Measurements from ENCODE around the gene MMP15.

MMP15 gene

GRCh38 chr16:58016840-58017446 is 8.6 kb upstream of the MMP15 start:
- CTCF ChIA-PET: no interaction called here
- POLR2A ChIA-PET (ENCODE audit: low non-redundant PET): no interaction called here
- no peak overlapping the region; the same call in 1 of the 2 replicates for H3K27ac ChIP-seq
- no peak for DNase-seq (ENCODE audit: low spot score)
- TF ChIP-seq, protein P1, sequence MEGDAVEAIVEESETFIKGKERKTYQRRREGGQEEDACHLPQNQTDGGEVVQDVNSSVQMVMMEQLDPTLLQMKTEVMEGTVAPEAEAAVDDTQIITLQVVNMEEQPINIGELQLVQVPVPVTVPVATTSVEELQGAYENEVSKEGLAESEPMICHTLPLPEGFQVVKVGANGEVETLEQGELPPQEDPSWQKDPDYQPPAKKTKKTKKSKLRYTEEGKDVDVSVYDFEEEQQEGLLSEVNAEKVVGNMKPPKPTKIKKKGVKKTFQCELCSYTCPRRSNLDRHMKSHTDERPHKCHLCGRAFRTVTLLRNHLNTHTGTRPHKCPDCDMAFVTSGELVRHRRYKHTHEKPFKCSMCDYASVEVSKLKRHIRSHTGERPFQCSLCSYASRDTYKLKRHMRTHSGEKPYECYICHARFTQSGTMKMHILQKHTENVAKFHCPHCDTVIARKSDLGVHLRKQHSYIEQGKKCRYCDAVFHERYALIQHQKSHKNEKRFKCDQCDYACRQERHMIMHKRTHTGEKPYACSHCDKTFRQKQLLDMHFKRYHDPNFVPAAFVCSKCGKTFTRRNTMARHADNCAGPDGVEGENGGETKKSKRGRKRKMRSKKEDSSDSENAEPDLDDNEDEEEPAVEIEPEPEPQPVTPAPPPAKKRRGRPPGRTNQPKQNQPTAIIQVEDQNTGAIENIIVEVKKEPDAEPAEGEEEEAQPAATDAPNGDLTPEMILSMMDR (conservative IDR thresholded peaks at IDR 0.05; ENCODE audit: low read depth): no peak

DNA sequence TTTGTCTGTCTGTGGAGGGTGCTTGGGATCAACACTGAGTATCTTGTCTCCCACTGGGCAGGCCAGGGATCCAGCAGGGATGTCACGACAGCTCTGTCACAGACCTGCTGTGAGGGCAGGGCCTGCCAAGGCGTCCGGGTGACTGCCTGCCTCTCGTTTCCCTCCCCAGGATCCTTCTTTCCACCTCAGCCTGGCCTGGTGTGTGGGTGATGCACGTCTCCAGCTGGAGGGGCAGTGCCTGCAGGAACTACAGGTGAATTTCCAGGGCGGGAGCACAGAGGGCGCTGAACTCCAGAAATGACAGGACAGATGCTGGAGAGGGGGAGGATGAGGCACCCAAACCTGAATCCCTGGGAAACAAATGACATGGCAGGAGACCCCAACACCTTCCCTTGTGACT is 6.8 kb upstream of the MMP15 start:
- H3K27ac ChIP-seq: no peak overlapping the region; the same call in 1 of the 2 replicates
- POLR2A ChIA-PET (ENCODE audit: low non-redundant PET): no interaction called here
- TF ChIP-seq, protein P1 (conservative IDR thresholded peaks at IDR 0.05; ENCODE audit: low read depth): no peak
- no peak for DNase-seq (ENCODE audit: low spot score)
- CTCF ChIA-PET: interaction anchor here (0.6 to 1.1 kb wide), 6 partner anchors 84 to 1571 kb away, joined by 3 to 4 read pairs (median 3); partner anchors contain the start of gene KIFC3

GRCh38 chr16:58019866-58020538 is 5.6 kb upstream of the MMP15 start:
- POLR2A ChIA-PET (ENCODE audit: low non-redundant PET): no interaction called here
- H3K27ac ChIP-seq: peak overlapping the region; percentile 15; the same call in 1 of the 2 replicates
- no peak for DNase-seq (ENCODE audit: low spot score)
- CTCF ChIA-PET: interaction anchor here (0.7 to 1.0 kb wide), 4 partner anchors 11 to 219 kb away, joined by 3 to 4 read pairs (median 4); no protein-coding TSS in a partner anchor
- TF ChIP-seq, protein P1 (conservative IDR thresholded peaks at IDR 0.05; ENCODE audit: low read depth): no peak

DNA sequence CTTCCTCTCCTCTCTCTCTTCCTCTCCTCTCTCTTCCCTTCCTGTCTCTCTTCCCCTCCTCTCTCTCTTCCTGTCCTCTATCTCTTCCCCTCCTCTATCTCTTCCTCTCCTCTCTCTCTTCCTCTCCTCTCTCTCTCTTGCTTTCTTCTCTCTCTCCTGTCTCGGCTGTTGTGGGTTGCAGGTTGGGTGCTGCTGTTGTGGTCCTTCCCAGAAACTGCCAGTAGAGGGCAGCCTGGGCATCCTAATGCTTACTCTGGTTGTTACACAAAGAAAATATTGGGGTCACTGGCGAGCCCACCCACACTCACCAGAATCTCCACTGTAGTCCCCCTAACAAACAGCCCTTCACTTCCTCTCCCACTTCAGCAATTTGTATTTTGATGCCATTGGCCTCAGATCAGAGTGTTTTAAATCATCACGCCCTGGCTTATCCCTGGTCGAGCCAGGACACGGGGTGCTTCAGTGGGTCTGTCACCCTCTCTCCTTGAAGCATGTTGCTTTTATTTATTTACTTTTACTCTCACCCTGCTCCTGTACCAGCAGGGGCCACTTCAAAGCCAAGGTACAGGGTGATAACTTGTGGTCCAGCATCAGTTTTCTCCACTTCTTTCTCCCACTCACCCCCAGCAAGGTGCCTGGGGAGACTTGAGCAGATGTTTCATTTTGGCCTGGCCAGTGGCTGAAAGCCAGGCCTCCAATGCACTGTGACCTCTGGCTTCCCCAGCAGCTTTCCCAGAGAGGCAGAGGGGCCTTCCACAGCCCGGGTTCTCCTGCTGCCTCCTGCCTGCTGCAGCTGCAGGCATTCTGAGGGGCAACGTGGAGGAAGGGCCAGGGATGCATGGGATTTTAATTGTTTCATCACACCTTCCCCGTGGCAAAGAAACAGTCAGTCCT is 4.7 kb upstream of the MMP15 start:
- peak overlapping the region; percentile 79 for H3K27ac ChIP-seq
- TF ChIP-seq, protein P1 (conservative IDR thresholded peaks at IDR 0.05; ENCODE audit: low read depth): peak; percentile 87
- ChIA-PET CTCF (interaction anchor here (1.5 kb wide), 1 partner anchor 101 kb away, joined by 5 read pairs; no protein-coding TSS in a partner anchor), POLR2A (ENCODE audit: low non-redundant PET) (no interaction called here)
- no peak for DNase-seq (ENCODE audit: low spot score)

GRCh38 chr16:58021661-58022551 is 3.6 kb upstream of the MMP15 start:
- TF ChIP-seq, protein P1 (conservative IDR thresholded peaks at IDR 0.05; ENCODE audit: low read depth): no peak
- H3K27ac ChIP-seq: peak overlapping the region; percentile 79
- DNase-seq (ENCODE audit: low spot score): no peak
- ChIA-PET POLR2A (ENCODE audit: low non-redundant PET) (no interaction called here), CTCF (interaction anchor here (1.5 kb wide), 1 partner anchor 100 kb away, joined by 5 read pairs; no protein-coding TSS in a partner anchor)
